Neural progenitor cell (in vitro differentiated cells): Measurements from ENCODE around the gene KCNA10.

Experiments used
- CTCF ChIP-seq: fragments of 200-600 bp; sonication (generic); IDR thresholded peaks from 2 replicates; pipeline ENCODE4 v1.5.1; 2017; ENCODE audit warnings: antibody characterized with exemption, mild to moderate bottlenecking
- EZH2 ChIP-seq: fragments of 200-600 bp; sonication (generic); IDR thresholded peaks from 2 replicates; pipeline ENCODE4 v1.6.1; 2017; ENCODE audit warnings: antibody characterized with exemption, mild to moderate bottlenecking, moderate library complexity

- TF ChIP-seq CTCF (peak; percentile 30), EZH2 (no peak)
Observed at GRCh38 chr1:110477445-110477957, 41.5 kb downstream of the KCNA10 start.
